ENCODE measurements around the gene SEC61G. TPM values are rescaled to one million over a fixed set of nuclear protein-coding genes. Genes with fewer than 3 reads are reported as not detected.
A peak's percentile ranks its signal among the peaks of the same experiment; 100 is the strongest.

The SEC61G gene
- total and polyA plus RNA-seq, 12 donors, result 87.9 to 331 (median 160) TPM

DNA sequence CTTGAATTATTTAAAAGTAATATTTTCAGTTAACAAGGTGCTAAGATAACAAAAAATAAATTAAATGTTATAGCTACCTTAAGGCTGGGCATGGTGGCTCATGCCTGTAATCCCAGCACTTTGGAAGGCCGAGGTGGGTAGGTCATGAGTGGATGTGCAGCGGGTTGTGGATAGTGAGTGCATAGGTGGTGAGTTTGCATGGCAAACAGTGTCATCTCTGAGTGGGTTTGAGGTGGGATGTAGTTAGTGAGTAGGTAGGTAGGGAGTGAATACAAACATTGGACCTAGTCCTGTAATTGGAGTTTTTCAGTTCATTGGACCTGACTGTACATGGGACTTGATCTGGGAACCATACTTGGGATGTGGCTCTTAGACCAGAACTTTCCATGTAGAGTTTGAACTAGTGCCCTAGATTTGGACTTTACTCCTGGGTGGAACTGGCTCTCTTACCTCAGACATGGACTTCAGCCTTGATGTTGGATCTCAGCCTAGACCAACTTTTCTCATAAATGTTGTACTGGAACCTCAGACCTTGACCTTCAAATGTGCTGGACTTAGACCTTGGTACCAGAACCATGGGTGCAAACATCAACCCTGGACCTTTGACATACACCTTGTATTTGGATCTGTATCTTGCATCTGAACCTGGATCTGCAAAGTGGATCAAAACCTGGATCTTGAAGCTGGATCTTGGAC, 47.0 kb downstream of the SEC61G start:
- Histone ChIP-seq H3K9me3 (replicated peaks in 1 of 3) (peaks cover 0 to 4% (median 0%) of the 10 kb centered on the region in 3 donors), H3K4me3 (no peak overlapping the region), H3K4me1 (replicated peaks in 1 of 2) (no peaks in the 10 kb centered on the region), H3K27ac (no peak overlapping the region), H3K27me3 (no peaks in the 10 kb centered on the region), H3K36me3 (replicated peaks in 1 of 2) (no peaks in the 10 kb centered on the region)
- intact Hi-C loops (cut with DNase I), result no loop called here
- TF ChIP-seq, protein P1, sequence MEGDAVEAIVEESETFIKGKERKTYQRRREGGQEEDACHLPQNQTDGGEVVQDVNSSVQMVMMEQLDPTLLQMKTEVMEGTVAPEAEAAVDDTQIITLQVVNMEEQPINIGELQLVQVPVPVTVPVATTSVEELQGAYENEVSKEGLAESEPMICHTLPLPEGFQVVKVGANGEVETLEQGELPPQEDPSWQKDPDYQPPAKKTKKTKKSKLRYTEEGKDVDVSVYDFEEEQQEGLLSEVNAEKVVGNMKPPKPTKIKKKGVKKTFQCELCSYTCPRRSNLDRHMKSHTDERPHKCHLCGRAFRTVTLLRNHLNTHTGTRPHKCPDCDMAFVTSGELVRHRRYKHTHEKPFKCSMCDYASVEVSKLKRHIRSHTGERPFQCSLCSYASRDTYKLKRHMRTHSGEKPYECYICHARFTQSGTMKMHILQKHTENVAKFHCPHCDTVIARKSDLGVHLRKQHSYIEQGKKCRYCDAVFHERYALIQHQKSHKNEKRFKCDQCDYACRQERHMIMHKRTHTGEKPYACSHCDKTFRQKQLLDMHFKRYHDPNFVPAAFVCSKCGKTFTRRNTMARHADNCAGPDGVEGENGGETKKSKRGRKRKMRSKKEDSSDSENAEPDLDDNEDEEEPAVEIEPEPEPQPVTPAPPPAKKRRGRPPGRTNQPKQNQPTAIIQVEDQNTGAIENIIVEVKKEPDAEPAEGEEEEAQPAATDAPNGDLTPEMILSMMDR (IDR thresholded peaks at IDR 0.05), result no peak
- TF ChIP-seq POLR2A (IDR thresholded peaks at IDR 0.05), result no peak
- no peak for DNase-seq
- WGBS, 4 donors, result 84 to 96% (median 88%) methylated on average over 2 of the region's 2 CpGs

DNA sequence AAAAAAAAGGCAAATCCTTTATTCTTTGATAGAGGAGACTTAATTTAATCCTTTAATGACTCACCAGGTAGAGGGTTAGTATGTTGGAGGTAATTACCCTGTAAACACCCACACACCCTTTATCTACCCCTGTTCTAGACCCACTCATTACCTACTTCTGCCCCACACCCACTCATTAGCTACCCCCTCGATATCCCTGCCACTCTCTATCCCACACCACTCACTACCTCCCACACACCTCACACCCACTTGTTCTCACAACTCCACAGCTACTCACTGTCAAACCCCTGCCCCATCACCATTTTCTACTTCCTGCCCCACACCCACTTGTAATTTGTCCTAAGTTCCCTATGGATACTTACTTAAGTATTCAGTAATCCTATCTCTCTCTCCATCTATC, 49.7 kb downstream of the SEC61G start:
- no peak for DNase-seq
- WGBS, 4 donors, result 63 to 77% (median 67%) methylated on average over 1 of the region's 1 CpG
- TF ChIP-seq, protein P1 (IDR thresholded peaks at IDR 0.05), result no peak
- no peak for TF ChIP-seq POLR2A (IDR thresholded peaks at IDR 0.05)
- Histone ChIP-seq H3K4me3 (no peak overlapping the region), H3K4me1 (replicated peaks in 1 of 2) (no peaks in the 10 kb centered on the region), H3K27me3 (no peaks in the 10 kb centered on the region), H3K27ac (no peak overlapping the region), H3K9me3 (replicated peaks in 1 of 3) (no peaks in the 10 kb centered on the region), H3K36me3 (replicated peaks in 1 of 2) (no peaks in the 10 kb centered on the region)
- intact Hi-C loops (cut with DNase I), result no loop called here

GRCh38 chr7:54705436-54705835, 53.6 kb downstream of the SEC61G start:
- H3K4me1 ChIP-seq (replicated peaks in 1 of 2), result no peaks in the 10 kb centered on the region
- H3K27me3 ChIP-seq, result no peaks in the 10 kb centered on the region
- TF ChIP-seq, protein P1 (IDR thresholded peaks at IDR 0.05), result no peak
- no peak for TF ChIP-seq POLR2A (IDR thresholded peaks at IDR 0.05)
- intact Hi-C loops (cut with DNase I), result no loop called here
- no peaks in the 10 kb centered on the region for H3K9me3 ChIP-seq (replicated peaks in 1 of 3)
- H3K4me3 ChIP-seq, result no peak overlapping the region
- DNase-seq, result peak in 6 of 7 donors; percentile 22 to 60 (median 26)
- H3K36me3 ChIP-seq (replicated peaks in 1 of 2), result no peaks in the 10 kb centered on the region
- H3K27ac ChIP-seq, result no peak overlapping the region
- 21 to 32% (median 27%) methylated on average over 4 of the region's 4 CpGs for WGBS, 4 donors

- Histone ChIP-seq H3K4me1 (replicated peaks in 1 of 2) (no peaks in the 10 kb centered on the region), H3K9me3 (replicated peaks in 1 of 3) (no peaks in the 10 kb centered on the region), H3K27ac (no peak overlapping the region), H3K36me3 (replicated peaks in 1 of 2) (no peaks in the 10 kb centered on the region), H3K27me3 (no peaks in the 10 kb centered on the region), H3K4me3 (no peak overlapping the region)
- TF ChIP-seq, protein P1 (IDR thresholded peaks at IDR 0.05), result no peak
- no peak for TF ChIP-seq POLR2A (IDR thresholded peaks at IDR 0.05)
- 32 to 52% (median 44%) methylated on average over 2 of the region's 2 CpGs for WGBS, 4 donors
- DNase-seq, result no peak
- intact Hi-C loops (cut with DNase I), result no loop called here
Observed at GRCh38 chr7:54704851-54705250, 54.2 kb downstream of the SEC61G start.

Other genes starting within 250 kb of the SEC61G start
- 10 to 100 TPM in 2 of 9 donors, 1 to 10 TPM in 2, under 1 TPM in 2, not detected in 3; 0.52 to 16.7 (median 7.6) TPM for gene VSTM2A, start 216.8 kb downstream of the SEC61G start, total RNA-seq
- 1 to 10 TPM; 1.5 to 7.9 (median 6.9) TPM for gene VSTM2A, start 216.8 kb downstream of the SEC61G start, polyA plus RNA-seq

Data from adrenal gland (tissue), 12 donors.